SKM-1 treated with dmso at 0.1 percent for 144 hours (cell line): ENCODE results near the gene FMN2.
A peak's percentile ranks its signal among the peaks of the same experiment; 100 is the strongest.
"Not testable (repeated sequence)": the region's sequence is repeated elsewhere in the genome, so short reads cannot be mapped to it uniquely, and the experiment has no call there.

ENCODE experiments used
- DNase-seq: peaks from one replicate; lab custom pipeline; 2025; ENCODE audit not compliant: unreplicated experiment; lab: John Stamatoyannopoulos, UW

FMN2 gene

GRCh38 chr1:240352769-240353168 is 261.1 kb downstream of the FMN2 start:
- DNase-seq = peak; percentile 36

- no peak for DNase-seq
Measured at GRCh38 chr1:240356568-240356967, 264.9 kb downstream of the FMN2 start.

- DNase-seq = no peak
Measured at GRCh38 chr1:240362046-240362445, 270.4 kb downstream of the FMN2 start.

GRCh38 chr1:240362826-240363225 is 271.1 kb downstream of the FMN2 start:
- DNase-seq = no peak

DNA sequence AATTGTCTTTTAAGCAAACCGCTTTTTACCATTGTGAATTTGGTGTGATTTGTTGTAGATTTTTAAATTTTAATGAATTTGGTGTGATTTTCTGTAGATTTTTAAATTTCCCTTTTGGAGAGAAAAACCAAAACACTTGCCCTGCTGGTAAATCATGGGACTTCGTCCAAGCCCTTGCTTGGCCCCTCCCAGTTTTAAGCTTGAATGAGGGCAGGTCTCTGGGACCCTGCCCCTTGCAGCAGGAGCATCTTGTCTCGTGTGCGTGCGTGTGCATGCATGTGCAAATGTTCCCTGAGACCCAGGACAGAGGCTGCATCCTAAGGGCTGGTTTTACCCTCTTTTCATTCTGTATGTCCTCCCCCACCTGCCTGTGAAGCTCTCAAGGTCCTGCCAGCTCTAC is 271.6 kb downstream of the FMN2 start:
- no peak for DNase-seq

DNA sequence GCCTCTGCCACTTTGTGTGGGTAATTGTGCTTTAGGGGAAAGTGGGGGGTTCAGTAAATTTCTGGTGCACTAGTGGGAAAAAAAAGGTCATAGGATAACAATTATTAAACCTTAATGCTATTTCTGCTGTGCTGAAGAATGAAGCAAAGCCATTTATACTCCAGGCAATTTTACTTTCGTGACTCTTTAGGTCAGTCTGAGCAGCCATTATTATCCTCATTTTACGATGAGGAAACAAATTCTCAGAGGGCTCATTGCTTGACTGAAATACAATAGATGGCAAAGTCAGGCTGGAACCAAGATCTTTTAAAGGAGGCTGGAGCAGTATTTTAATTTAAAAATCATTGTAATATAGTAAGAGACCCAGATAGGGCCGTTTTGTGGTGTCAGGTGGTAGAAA is 272.2 kb downstream of the FMN2 start:
- DNase-seq = no peak

- DNase-seq = no peak
Measured at GRCh38 chr1:240366636-240367035, 275.0 kb downstream of the FMN2 start.

DNA sequence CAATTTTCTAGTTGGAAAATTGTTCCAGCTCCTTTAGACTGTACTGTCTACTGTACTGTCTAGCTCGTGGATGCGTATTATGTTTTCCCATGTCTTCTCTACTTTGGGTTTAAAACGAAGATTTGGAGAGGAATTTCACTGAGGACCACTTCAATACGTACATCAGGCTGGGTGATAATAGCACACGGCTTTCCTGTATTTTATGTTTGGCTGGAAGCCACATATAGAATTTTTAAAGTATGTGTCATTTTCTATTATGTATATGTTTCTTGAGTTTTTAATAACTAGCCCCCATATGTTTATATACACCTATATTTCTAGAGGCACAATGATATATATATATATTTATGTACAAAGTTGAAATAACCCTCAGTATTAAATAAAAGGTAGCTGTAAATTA is 293.9 kb downstream of the FMN2 start:
- DNase-seq = no peak

DNA sequence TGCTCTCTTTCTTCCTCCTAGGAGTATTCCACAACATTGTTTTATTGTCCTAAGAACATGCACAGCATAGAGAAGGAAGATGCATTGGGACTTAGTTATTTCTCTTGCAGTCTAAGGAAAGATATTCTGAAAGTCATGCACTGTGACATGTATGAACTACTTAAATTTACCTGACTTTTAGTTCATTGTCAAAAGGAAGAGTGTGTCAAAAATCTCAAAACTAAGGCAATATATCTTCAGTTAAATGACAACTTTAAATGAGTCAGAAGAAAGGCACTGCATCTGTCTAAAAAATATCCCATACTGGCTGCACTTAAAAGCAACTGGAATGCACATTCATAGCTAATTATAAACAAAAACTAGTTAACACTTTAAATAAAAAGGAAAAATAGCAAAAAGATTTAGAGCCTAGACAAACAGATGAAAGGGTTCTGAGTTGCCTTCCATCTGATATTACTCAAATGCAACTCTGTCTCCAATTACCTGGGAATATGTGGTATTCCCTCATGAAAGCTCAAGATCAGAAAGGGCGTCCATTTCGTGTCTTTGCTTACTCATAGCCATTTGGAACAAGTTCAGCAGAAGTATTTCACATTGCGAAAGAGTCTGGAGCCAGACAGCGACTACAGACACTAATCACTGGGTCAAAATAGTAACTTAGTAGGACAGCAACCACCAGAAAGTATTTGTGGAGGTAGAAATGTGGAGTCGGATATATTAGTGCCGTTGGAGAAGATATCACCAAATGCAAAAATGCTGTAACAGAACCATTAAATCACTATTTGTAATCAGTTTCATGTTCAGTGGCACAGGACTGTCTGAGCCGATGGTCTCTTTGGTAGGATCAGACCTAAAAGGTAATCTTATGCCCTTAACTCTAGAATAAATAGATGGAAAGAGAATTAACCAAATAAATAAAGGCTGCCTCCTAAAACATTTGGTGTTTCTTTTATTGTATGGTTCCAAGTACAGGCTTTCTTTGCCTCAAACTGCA is 294.6 kb downstream of the FMN2 start:
- no peak for DNase-seq

DNA sequence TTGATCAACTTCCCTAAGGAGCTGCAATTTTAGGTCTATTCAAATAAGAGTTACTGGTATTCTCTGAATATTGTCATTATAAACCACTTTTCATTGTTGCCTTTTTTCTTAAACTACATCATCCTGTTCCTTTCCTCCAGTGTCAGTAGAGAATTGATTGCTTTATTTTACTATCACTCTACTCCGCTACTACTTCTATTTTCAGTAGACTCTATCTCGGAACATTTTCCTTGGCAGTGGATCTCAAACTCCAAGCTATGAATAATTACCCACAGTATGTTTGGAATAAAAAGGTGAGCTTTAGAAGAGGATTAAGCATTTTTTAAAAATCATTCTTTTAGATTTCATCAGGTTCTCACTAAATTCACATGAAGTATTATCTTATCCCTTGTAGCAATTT is 295.4 kb downstream of the FMN2 start:
- DNase-seq = no peak

DNA sequence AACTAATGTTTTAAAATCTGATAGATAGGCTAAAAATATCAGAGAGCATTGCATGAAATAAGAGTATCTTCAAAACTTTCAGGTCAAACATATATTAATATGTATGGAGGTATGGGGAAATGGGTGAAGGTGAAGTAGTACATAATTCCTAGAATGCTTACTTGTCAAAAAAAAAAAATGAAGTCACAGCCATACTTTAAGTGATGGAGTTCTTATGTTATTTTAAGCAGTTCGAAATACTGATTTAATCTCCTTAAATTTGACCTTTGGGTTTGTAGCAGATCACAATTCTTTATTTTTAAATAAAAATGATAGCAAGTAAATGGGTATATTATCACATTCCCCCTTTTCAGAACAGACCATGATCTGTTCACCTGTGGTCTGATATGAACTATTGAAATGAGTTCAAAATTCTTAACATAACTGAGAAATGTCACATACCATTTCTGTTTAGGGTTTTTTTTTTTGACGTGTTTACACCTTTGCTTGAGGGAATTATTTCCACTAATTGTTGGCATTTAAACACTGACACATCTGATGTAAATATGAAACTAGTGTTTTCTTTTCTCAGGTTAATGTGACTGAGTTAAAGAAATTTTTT is 300.1 kb downstream of the FMN2 start:
- no peak for DNase-seq

DNA sequence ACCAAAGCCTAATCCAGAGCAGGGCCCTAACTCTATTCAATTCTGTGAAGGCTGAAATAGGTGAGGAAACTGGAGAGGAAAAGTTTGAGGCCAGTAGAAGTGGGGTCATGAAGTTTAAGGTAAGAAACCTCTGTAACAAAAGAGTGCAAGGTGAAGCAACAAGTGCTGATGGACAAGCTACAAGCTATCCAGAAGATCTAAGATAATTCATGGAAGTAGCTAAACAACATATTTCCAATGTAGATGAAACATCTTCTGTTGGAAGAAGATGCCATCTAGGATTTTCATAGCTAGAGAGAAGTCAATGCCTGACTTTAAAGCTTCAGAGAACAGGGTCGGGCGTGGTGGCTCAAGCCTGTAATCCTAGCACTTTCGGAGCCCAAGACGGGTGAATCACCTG is 302.7 kb downstream of the FMN2 start:
- no peak for DNase-seq

DNA sequence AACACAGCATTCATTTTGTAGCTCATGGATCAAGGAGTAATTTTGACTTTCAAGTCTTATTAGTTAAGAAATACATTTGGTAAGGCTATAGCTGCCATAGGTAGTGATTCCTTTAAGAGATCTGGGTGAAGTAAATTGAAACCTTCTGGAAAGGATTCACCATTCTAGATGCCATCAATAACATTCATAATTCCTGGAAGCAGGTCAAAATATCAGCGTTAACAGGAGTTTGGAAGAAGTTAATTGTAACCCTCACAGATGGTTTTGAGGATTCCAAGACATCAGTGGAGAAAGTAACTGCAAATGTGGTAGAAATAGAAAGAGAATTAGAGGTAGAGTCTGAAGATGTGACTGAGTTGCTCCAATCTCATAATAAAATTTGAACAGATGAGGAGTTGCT is 303.7 kb downstream of the FMN2 start:
- DNase-seq = no peak

DNA sequence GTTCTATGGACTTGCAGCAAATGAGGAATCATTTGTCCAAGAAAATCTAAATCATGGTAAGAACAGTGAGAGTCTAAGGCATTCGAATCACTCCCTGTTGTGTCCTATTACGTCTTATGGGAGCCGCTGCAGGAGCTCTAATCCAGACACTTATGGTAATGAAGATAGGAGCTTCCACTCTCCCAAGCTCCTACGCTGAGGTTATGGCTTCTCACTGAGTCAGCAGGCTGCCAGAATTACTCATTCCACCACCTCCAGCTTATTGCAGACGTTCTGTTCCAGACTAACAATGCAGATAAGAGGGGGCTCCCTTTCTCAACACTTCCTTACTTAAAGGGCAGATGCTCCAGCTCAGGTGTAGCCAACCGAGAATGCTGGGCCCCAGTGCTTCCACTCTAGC is 307.7 kb downstream of the FMN2 start:
- DNase-seq = no peak

DNA sequence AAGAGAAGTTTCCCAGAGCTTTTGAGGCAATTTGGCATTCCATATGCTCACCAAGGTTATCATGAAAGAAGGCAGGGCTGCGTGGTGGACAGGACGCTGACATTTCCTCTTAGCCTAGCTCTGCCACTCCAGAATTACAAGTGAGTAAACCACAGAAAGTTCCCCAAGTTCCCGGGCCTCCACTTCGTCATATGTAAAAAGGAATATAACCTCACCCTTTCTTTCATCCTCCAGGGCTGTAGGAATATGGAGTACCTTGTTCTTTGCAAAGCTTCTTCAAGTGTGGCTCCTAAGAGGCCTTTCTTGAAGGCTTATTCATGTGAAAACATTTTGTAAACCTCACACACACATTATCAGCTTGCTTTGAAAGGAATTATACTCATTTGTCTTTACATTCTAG is 310.0 kb downstream of the FMN2 start:
- DNase-seq = no peak

DNA sequence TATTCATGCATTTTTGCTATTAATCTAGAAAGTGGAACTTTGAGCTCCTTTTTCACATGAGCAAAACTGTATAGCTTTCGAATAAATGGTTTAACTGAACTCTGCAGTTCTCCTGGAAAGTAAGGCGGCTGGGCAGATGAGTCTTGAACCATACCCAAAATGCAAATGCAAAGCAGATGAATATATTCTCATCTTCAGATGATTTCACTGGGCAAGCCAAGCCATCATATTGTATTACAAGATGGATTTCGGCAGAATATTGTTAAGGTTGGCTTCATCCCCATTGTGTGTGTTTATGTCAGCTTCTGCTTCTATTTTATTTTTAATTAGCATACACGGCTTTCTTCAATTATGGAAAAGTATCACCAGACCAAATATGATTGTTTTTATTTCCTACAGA is 310.6 kb downstream of the FMN2 start:
- no peak for DNase-seq

DNA sequence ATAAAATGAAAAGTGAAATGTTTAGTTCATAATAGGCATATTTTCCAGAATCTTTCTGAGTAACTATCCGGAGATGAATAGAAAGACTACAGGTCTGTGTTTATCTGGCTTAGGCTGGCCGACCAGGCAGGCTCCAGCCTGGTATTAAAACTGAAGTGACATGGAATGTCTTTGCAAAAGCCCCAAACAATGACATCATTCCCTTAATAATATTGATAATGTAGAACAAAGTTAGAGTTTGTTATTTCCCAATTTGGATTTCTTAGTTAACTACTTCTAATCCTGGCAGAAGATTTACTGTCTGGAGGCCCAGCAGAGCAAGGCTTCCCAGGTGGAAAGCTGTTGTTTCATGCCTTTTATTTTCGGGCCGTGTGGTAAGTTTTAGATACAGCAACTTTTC is 312.6 kb downstream of the FMN2 start:
- no peak for DNase-seq

DNA sequence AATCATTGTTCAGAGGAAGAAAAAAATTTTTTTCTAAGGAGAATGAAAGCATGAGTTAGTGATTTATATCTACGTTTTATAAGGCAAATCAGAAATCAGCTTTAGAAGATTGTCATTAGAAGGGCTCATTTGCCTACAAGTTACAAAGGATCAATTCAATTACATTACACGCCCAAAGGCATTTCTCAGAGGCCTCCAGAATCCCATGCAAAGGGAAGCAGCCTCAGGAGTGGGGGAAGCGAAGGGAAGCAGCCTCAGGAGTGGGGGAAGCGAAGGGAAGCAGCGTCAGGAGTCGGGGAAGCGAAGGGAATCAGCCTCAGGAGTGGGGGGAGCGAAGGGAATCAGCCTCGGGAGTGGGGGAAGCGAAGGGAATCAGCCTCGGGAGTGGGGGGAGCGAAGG is 314.1 kb downstream of the FMN2 start:
- DNase-seq = no peak

GRCh38 chr1:240407407-240407806 is 315.7 kb downstream of the FMN2 start:
- no peak for DNase-seq

DNA sequence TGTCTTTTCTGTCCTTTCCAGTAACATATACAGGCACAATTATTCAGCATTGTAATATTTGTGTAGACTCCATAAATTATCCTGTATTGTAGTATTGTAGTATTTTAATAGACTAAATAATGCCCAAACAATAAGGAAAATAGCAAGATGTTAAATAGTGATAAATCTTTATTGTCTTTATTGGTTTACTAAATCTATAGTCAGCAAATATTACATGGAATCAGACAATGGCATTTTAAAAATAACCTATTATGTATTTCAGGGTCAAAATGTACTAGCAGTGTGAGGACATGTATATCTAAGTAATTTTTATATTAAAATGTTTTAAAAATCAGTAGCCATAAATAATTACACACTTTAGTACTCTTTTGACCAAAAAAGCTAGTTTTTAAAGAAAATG is 317.9 kb downstream of the FMN2 start:
- no peak for DNase-seq

- DNase-seq = no peak
Measured at GRCh38 chr1:240413732-240414131, 322.0 kb downstream of the FMN2 start.

DNA sequence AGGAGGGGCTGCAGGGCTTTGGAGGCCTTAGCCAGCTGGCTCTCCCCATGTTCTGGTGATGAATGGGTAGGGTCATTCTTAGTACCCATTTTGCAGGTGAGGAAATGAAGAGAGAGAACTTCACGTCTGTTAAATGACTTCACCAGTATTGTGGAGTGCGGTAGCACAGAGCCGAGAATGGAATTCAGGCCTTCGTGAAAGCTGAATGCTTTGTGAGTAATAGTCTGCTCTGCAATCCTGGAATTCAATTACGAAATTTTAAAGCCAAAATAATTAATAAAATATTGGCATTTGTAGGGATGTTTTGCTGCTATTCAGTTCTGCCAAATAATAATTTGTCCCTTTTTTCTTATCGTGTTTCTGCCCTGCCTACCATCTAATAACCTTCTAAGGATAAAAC is 322.6 kb downstream of the FMN2 start:
- DNase-seq = no peak

DNA sequence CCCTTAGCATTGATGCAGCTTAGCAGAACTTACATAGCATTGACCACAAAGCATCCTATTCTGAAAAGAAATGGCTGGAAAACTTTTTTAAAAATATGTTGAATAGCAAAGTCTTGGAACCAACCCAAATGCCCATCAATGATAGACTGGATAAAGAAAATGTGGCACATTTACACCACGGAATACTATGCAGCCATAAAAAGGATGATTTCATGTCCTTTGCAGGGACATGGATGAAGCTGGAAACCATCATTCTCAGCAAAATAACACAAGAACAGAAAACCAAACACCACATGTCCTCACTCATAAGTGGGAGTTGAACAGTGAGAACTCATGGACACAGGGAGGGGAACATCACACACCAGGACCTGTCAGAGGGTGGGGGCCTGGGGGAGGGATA is 323.3 kb downstream of the FMN2 start:
- DNase-seq = not testable (repeated sequence)
